Measurements from ENCODE around the gene PSAPL1.

The PSAPL1 gene

DNA sequence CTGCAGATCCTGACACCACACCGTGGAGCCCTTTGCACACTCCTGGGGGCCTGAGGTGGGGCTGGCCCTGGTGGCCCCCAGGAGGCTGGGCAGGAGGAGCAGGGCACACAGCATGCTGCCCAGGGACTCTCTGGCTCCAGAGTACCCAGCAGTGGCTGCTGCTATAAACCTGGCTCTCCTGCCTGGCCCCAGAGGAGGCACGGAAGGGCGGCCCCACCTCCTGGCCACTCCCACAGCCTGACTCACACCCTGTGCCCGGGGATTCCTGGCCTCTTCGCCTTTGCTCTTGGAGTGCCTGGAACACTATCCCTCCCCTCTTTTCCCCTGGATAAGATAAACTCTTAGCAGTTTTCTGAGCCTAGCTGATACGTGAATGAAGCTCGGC, at the start of gene PSAPL1:
Gene PSAPL1 (minus strand): TSS at position 165 of the 385 bp plus-strand sequence. CDS start 51 bp downstream, at position 114.
- DNase-seq, result no peak

- no peak for DNase-seq
These were observed 46.5 kb upstream of the PSAPL1 start for GRCh38 chr4:7481227-7481626.

DNA sequence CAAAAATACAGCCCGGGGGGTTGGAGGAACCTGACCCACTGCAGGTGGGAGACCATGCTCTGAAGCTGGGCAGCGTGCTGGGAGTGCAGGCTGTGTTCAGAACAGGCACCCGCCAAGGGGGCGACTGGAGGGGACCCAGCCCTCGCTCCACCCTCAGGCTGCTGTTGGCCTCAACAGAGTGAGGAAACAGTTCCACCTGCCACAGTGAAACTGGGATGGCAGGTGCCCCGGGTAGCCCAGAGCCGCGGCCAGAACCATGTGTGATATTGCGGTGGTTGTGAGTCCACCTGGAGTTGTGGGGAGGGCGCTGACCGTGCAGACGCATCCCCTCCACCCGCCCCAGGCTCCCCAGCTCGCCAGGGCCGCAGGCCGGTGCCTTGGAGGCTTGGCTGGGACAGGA, 45.7 kb upstream of the PSAPL1 start:
- no peak for DNase-seq

GRCh38 chr4:7478665-7479064, 43.9 kb upstream of the PSAPL1 start:
- DNase-seq, result no peak

- DNase-seq, result no peak
These were observed 43.0 kb upstream of the PSAPL1 start for GRCh38 chr4:7477695-7478094.

GRCh38 chr4:7476820-7477219, 42.1 kb upstream of the PSAPL1 start:
- DNase-seq, result no peak

DNA sequence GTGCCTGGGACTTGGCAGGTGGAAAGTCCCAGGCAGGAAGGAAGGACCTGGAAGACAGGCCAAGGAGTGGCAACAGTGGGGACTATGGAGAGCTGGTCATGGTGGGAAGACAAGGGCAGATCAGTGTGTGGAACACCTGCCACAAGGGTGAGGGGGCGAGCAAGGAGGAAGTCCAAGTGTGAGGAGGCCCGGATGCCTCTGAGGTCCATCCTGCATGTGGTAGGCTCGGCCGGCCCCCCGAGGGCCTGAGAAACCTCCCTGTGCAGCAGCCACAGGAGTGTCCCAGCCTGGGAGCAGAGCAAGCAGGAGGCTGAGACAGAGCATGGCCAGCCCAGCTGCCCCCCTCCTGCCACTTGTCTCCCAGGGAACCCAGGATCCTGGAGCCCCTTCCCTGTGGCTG, 40.5 kb upstream of the PSAPL1 start:
- DNase-seq, result no peak

DNA sequence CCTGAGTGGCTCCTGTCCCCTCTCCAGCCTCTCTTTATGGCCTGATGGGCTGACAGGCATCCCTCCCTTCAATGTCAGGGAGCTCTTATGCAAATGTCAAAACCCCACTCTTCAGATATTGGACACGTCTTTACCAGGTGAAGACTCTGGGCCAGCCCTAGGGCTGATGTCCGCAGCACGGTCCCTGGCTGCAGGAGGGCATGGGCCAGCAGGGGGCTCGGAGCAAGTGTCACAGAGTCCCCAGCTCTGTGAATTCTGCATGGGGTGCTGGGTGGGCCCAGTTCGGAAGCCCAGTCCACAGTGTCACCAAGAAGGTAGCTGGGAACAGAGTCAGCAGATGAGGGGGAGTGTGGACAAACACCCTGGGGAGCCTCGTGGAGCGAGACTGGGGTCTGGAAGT, 39.6 kb upstream of the PSAPL1 start:
- DNase-seq, result no peak

DNA sequence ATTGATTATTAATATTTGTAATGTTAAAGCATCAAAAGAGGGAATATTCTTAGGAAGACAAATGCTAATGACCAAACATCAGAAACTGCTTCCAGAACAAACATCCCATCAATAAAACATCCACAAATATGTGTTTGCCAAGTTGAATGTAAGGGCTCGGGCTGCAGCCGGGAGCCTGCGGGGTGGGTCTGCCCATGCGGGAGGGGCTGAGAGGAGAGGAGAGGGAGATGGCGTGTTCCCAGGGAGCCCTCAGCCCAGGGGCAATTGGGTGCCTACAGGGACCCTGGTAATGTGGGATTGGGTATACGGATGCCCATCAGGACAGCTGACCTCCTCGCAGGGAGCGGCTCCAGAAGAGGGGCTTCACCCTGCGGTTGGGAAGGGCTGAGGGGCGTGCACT, 38.4 kb upstream of the PSAPL1 start:
- DNase-seq, result no peak

- DNase-seq, result no peak
These were observed 37.8 kb upstream of the PSAPL1 start for GRCh38 chr4:7472442-7473013.

DNA sequence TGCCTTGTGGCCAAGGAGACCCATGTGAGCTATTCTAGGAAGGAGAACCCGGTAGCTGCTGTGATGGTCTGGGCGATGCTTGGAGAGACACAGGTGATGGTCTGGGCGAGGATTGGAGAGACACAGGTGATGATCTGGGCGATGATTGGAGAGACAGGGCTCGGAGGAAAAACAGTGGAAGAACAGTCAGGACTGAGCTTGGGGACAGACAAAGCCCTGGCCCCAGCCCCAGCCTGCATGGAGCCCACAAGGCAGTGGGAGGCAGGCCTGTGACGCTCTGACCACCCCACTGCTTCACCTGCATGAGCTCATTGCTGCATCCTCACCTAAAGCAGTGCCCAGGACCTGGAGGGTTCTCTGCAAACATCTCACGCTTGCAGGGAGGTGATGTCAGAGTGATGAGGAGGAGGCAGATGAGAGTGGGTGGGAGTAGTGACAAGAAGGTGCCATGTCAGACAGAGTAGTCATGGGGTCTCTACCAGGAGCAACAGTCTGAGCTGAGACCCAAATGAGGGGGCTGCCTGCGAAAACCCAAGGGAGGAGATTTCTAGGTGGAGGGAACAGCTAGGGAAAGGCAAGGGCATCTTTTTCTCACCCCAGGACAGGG, 35.9 kb upstream of the PSAPL1 start:
- no peak for DNase-seq

DNA sequence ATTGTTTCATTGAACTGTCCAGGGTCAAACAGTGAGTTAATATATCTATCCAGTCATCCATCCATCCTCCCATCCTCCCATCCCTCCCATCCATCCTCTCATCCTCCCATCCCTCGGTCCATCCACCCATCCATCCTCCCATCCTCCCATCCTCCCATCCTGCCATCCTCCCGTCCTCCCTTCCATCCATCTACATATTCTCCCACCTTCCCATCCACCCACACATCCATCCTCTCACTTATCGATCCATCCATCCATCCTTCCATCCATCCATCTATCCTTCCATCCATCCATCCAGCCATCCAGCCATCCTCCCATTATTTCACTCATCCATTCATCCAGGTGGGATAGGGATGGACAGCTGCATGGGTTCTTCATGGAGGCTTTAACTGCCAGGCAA, 35.4 kb upstream of the PSAPL1 start:
- no peak for DNase-seq

DNA sequence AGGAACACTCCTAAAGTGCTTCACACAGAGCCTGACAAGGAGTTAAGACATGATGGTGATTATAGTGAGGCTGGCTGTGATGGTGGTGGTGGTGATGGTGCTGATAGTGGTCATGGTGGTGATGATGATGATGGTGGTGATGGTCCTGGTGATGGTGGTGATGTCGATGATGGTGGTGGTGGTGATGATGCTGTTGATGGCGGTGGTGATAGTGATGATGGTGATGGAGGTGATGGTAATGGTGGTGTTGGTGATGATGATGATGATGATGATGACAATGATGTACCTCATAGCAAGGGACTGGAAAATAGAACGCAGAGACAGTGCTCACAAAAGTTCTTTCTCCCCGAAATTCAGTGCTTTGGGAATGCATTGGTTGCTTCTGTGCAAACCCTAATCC, 34.3 kb upstream of the PSAPL1 start:
- no peak for DNase-seq

DNA sequence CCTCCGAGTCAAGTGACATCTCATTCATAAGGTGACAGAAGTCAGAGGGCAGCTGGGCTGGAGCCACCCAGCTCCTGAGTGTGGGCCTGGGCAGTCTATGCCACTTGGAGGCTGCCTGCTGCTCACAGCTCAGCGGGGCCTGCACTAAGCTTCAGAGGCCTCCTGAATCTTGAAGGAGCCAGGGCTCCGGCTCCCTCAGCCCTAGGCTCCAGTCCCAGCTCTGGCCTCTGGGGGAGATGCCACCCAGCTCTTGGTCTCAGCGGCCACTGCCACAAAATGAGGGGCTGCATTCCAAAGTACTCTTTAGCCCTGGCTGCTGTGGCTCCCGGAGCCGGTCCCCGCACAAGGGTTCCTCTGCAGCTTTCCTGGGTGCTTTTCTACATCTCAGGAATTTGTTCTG, 32.7 kb upstream of the PSAPL1 start:
- DNase-seq, result peak in 1 of 58 donors; percentile 38

GRCh38 chr4:7466904-7467303, 32.2 kb upstream of the PSAPL1 start:
- peak in 48 of 58 donors; percentile 9 to 93 (median 60) for DNase-seq

DNA sequence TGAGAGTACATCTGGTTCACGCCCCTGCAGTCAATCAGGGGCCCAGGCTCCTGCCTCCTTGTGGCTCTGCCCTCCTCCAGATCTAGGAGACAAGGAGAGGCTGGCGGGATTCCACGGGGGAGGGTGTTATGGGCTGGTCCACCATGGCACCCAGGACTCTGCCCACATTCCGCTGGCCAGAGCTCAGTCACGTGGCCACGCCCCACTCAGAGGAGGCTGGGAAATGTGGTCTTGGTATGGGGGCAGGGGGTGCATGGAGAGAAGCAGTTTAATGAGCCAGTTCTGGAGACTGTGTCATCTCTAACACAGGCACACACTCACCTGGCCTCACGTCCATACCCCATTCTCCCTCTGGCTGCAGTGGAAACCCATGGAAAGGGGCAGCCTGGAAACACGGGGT, 31.5 kb upstream of the PSAPL1 start:
- DNase-seq, result no peak

DNA sequence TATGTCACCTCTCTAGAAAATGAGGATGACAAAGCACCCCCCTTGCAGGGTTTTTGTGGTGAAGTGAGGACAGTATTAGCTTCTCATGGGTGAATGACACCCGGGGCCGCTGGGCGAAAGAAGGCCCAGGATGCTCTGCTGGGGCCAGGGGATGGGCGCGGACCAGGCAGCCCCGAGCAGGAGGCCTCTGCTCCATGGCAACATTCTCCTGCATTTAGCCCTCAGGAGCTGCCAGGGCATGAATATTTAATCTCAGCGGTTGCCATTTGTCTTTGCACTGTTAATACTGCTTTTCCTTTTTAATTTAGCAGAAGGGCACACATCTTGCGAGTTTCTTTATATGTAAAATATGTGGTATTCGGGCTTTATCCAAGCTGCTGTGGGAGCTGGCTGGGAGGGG, 30.3 kb upstream of the PSAPL1 start:
- DNase-seq, result no peak

GRCh38 chr4:7464259-7464655, 29.5 kb upstream of the PSAPL1 start:
- DNase-seq, result no peak

GRCh38 chr4:7463566-7464258, 29.0 kb upstream of the PSAPL1 start:
- peak in 16 of 58 donors; percentile 9 to 43 (median 20) for DNase-seq

- DNase-seq, result peak in 48 of 58 donors; percentile 13 to 87 (median 52)
These were observed 27.8 kb upstream of the PSAPL1 start for GRCh38 chr4:7462509-7462971.

- DNase-seq, result no peak
These were observed 26.5 kb upstream of the PSAPL1 start for GRCh38 chr4:7461230-7461629.

DNA sequence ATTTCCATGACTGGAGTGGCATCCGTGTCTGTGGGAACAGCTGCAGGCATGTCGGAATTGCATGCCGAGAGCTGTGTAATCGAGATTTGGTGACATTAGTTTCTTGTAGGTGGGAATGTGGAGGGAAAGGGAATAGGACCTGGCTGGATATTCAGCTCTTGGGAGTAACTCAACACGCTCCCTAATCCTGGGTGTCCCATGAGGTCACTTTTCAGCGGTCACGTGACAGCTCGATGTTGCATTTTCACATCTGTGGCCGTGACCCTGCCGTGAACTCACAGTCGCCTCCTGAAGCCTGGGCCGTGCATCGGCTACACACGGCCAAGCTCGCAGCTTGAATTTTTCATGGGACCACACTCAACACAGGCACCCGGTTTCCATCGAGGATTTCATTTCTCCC, 25.8 kb upstream of the PSAPL1 start:
- peak in 5 of 58 donors; percentile 11 to 61 (median 15) for DNase-seq

GRCh38 chr4:7459471-7459870, 24.7 kb upstream of the PSAPL1 start:
- no peak for DNase-seq

All from anterior cingulate cortex (tissue), 58 donors.